Pulmonary artery endothelial cell (primary cell): ENCODE results near the gene CDC34. TPM values are rescaled to one million over a fixed set of nuclear protein-coding genes. Genes with fewer than 3 reads are reported as not detected.

Experiments
- DNase-seq: peaks from one replicate; pipeline ENCODE4 v3.0.0-alpha.2; 2011; ENCODE audit warnings: low read depth, low spot score
- total RNA-seq: library from RNA; depleted of rRNA; stranded (reverse); fragments of >200 nt; gene quantifications from 2 replicates; pipeline ENCODE4 v1.2.3, GENCODE V29; 2014

The CDC34 gene
- total RNA-seq, 1 donor from 2014 or later, result 108 TPM

DNA sequence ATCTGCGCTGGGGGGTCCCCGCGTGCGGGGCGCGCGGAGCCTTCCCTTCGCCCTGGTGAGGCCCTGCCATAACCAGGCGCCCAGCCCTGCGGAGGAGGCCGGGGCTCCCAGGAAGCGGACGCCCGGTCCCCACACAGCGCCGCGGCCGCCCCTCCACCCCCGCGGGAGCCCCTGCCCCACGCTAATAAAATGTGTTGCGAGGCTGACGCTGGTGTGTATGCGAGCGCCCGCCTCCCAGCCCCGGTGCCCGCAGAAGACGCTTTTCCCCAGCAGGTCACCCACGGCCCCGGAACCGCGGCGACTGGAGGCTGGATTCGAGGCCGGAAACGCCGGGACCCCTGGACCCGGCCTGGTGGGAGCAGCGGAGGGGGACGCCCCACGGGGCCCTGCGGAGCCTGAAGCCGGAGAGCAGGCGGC is 12.1 kb upstream of the CDC34 start:
- DNase-seq, result no peak

GRCh38 chr19:522726-523125 is 8.8 kb upstream of the CDC34 start:
- no peak for DNase-seq

DNA sequence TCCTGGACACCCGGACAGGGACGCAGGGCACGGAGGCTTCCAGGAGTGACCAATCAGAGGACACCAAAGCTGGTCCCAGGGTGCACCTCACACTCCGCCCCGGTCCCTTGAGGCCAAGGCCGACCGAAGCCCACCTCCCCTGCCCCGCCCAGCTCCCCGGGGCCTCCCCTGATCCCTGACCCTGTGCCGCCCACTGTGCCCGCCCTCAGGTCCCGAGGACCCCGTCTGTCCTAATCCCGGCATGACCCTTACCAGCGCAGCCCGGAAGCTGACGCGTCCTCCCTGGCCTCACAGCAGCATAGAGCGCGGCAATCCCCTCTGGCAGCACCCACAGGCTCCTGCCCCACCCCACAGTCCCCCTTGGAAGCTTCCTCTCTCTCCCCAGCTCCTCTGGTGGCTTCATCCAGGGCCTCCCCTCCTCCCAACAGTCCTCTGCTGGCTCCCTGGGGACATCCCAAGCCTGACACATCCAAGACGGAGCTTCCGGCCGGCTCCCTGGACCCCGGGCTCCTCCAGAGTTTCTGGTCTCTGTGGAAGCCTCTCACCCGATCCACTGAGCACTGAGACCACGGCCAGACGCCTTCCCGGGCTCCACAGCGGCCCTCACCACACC is 7.4 kb upstream of the CDC34 start:
- no peak for DNase-seq

DNA sequence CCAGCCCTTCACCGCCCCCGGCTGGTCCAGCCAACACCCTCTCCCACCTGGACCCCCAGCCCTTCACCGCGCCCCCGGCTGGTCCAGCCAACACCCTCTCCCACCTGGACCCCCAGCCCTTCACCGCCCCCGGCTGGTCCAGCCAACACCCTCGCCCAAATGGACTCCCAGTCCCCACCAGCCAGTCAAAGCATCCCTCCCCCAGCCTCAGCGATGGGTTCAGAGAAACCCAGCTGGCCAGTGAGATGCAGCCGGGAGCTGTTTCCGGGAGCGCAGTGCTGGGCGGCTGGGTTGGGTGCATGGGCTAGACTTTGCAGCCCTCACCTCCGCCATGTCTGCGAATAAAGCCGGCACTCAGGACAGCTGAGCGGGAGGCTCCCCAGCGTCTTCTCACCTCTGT is 6.5 kb upstream of the CDC34 start:
- DNase-seq, result no peak

- DNase-seq, result no peak
Measured at GRCh38 chr19:525857-526419, 5.6 kb upstream of the CDC34 start.

DNA sequence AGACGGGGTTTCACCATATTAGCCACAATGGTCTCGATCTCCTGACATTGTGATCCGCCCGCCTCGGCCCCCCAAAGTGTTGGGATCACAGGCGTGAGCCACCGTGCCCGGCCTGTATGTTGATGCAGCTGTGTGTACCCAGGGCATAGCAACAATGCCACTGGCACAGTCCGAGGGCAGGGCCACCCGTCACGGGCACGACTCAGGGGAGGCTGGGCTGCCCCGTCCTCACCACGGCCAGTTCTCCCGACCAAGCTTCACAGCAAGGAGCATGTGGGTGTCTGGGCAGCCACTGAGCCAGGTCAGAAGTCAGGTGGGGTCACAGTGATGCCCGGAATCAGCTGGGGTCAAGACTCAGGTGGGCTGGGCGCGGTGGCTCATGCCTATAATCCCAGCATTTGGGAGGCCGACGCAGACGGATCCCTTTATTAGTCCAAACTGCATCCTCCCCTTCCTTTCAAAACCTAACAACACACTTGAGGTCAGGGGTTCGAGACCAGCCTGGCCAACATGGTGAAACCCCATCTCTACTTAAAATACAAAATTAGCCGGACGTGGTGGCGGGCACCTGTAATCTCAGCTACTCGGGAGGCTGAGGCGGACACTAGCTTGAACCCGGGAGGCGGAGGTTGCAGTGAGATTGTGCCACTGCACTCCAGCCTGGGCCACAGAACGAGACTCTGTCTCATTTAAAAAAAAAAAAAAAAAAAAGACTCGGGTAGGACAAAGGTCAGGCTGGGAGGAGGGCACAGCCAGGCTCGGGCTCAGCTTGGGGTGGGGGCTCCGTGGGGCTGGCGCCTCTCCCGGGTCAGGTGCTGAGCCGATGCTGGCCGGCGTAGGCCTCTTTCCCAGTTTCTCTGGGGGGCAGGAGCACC is 1.2 kb upstream of the CDC34 start:
- no peak for DNase-seq

DNA sequence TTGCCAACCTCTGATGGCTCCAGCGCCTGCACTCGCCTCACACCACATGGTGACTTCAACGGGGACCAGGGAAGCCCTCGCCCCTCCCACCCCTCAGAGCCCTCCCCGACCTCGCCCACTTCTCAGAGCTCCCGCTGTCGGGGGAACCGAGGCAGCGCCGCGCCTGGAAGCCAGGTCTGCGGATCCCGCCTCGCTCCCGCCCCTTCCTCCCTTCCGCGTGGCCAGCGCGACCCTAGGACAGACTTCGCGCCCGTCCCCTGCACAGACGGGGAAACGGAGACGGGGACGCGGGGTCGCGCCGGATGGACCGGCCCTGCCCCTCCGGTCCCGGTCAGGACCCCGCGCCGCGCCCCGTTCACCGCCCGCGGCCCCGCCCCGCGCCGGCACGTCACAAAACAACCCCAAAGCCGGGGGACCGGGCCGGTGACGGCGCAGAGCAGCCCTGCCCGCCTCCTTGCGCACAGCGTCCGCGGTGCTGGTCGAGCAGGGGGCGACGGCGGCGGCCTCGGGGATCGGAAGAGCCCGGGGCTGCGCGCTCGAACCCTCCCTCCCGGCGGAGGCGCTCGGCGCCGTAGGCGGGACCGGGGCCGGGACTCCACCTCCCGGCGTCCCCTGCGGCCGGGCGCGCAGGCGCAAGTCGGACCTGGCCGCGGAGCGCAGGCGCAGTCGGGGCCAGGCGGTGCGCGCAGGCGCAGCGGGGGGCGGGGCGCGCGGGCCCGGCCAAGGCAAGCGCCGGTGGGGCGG is 379 bp upstream of the CDC34 start:
- DNase-seq, result no peak

GRCh38 chr19:532561-533363 is 1.2 kb downstream of the CDC34 start:
- DNase-seq, result no peak

GRCh38 chr19:533364-534058 is 2.0 kb downstream of the CDC34 start:
- no peak for DNase-seq

DNA sequence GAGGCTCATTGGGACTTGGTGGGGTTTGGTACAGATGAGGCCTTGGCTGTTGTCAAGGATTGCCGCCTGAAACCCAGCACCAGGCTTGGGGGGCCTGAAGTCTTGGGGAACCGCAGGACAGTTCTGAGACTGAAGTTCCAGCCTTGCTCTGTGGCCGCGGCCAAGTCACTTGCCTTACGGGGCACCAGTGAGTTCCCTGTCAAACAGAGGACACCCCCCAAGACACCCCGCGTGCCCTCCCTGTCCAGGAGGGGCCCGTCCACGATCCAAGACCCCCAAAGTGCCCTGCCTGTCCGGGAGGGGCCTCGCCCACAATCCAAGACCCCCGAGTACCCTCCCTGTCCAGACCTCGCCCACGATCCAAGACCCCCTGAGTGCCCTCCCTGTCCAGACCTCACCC is 2.5 kb downstream of the CDC34 start:
- no peak for DNase-seq

GRCh38 chr19:535017-535835 is 3.7 kb downstream of the CDC34 start:
- DNase-seq, result no peak

GRCh38 chr19:536031-536880 is 4.7 kb downstream of the CDC34 start:
- no peak for DNase-seq

GRCh38 chr19:536881-537404 is 5.4 kb downstream of the CDC34 start:
- DNase-seq, result no peak

DNA sequence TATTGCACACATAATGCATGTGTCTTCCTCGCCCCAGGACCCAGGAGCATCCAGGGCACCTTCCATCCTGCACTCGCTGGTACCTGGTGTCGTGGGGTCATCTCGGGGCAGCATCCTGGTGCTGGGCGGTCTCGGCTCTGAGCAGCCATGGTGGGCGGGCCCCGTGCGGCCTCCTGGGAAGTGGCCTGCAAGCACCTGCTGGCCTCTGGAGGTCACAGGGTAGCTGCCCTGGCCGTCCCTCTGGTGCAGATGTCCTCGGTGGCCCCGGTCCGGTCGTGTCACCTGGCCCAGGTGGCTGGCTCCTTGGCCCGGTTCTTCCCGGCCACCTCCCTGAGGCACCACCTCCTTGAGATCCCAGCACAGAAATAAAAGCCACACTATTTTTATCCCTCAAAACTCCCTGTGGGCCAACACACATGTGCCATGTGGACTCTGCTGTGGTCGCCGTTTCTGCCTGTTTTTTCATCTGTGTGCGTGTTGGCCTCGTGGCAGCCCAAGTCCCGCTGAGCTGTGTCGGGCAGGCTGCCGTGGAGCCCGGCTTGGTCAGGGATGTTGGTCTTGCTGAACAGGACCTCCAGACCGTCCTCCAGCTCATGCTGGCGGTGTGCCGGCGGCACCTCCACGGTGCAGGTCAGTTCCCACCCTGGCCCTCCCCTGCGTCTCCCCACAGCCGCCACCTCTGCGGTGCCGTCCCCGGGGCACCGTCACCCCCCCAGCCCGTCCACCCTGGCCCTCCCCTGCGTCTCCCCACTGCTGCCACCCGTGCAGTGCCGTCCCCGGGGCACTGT is 7.3 kb downstream of the CDC34 start:
- no peak for DNase-seq

DNA sequence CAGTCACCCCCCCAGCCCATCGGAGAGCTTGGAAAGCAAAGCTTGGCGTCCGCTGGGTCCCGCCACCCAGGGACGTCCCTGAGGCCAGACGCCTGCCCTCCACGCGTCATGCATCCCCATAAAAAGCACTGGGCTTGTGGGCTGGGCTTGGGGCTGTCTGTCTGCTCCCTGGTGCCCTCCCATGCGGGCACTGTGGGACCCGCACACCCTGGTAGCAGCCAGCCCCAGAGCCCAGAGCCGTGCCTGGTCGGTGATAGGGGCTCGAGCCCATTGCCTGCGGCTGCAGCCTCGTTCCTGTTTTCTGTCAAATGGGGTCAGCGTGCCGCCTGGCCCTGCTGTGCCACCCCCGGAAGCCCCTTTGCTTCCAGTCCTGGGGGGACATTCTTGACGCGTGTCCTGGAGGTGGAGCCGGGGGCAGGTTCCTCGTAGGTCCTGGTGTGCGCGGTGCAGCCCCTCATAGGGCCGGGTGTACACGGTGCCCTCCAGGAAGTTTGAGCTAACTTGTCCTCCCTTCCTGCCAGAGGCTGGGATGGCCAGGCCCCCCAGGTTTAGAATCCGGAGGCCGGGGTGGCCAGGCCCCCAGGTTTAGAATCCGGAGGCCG is 8.0 kb downstream of the CDC34 start:
- no peak for DNase-seq

DNA sequence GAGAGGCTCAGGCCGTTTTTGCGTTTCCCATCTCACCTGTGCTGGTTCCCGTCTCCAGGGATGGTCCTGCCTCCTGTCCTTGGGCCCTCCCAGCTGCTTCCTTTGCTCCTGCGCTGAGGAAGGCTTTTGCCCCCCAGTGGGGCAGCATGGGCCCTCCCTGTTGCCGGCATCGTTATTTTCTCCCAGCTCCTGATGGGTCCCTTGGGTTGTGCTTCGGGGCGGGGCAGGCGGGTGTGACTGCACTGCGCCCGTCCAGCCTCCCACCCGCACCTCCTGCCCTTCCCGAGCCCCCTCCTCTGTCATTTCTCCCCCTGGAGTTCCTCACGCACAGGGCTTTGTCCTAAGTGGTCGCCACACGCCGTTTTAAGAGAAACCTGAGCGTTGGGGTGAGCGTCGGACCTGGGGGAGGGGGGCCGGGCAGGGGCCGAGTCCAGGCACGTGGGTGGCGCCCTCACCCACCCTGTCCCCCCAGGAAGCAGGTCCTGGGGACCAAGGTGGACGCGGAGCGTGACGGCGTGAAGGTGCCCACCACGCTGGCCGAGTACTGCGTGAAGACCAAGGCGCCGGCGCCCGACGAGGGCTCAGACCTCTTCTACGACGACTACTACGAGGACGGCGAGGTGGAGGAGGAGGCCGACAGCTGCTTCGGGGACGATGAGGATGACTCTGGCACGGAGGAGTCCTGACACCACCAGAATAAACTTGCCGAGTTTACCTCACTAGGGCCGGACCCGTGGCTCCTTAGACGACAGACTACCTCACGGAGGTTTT is 9.5 kb downstream of the CDC34 start:
- DNase-seq, result no peak
